HepG2 (cell line): ENCODE measurements around the gene GLB1L. TPM values are rescaled to one million over a fixed set of nuclear protein-coding genes. Genes with fewer than 3 reads are reported as not detected.

ENCODE experiments used
- ATAD3A ChIP-seq: sonication (generic); formaldehyde crosslinking; IDR thresholded peaks from 2 replicates; pipeline ENCODE4 v1.4.0; 2020; ENCODE audit warnings: missing genetic modification reagents
- ATF5 ChIP-seq: sonication (generic); formaldehyde crosslinking; IDR thresholded peaks from 2 replicates; pipeline ENCODE4 v1.4.0; 2020; ENCODE audit warnings: mild to moderate bottlenecking, low read depth, missing genetic modification reagents
- DZIP1 ChIP-seq: sonication (generic); formaldehyde crosslinking; IDR thresholded peaks from 2 replicates; pipeline ENCODE4 v1.5.0; 2020; ENCODE audit warnings: mild to moderate bottlenecking, missing genetic modification reagents
- GATA4 ChIP-seq: sonication (generic); IDR thresholded peaks from 2 replicates; pipeline ENCODE4 v1.6.1; 2016; ENCODE audit warnings: antibody characterized with exemption, low read depth, borderline replicate concordance
- HBP1 ChIP-seq: IDR thresholded peaks from 2 replicates; pipeline ENCODE4 v1.6.1; 2016; ENCODE audit warnings: low read depth, control low read depth
- HMG20B ChIP-seq: conservative IDR thresholded peaks from 2 replicates; pipeline ENCODE4 v1.6.1; 2016; ENCODE audit warnings: missing genetic modification reagents, missing compliant biosample characterization
- ISL2 ChIP-seq: sonication (generic); formaldehyde crosslinking; IDR thresholded peaks from 2 replicates; pipeline ENCODE4 v1.5.0; 2020; ENCODE audit warnings: missing genetic modification reagents
- MTA3 ChIP-seq: sonication (generic); formaldehyde crosslinking; IDR thresholded peaks from 2 replicates; pipeline ENCODE4 v1.4.0; 2020; ENCODE audit warnings: missing genetic modification reagents
- RBFOX2 ChIP-seq: fragments of 200-400 bp; formaldehyde crosslinking; IDR thresholded peaks from 2 replicates; pipeline ENCODE4 v1.6.1; 2017; ENCODE audit warnings: low read depth, mild to moderate bottlenecking, low read length
- RBM22 ChIP-seq: fragments of 200-400 bp; formaldehyde crosslinking; optimal IDR thresholded peaks from 2 replicates; pipeline ENCODE3; 2017; ENCODE audit warnings: mild to moderate bottlenecking, low read length, moderate library complexity
- SMC3 ChIP-seq: IDR thresholded peaks from 2 replicates; pipeline ENCODE4 v1.6.1; 2011; ENCODE audit warnings: low read length, improper control_type of control experiment
- SP5 ChIP-seq: IDR thresholded peaks from 2 replicates; pipeline ENCODE4 v1.6.1; 2016; ENCODE audit warnings: low read depth, borderline replicate concordance
- TFE3 ChIP-seq: IDR thresholded peaks from 2 replicates; pipeline ENCODE4 v1.6.1; 2016
- ZNF264 ChIP-seq: sonication (generic); formaldehyde crosslinking; IDR thresholded peaks from 2 replicates; pipeline ENCODE4 v1.4.0; 2020; ENCODE audit warnings: missing genetic modification reagents
- ZNF563 ChIP-seq: sonication (generic); formaldehyde crosslinking; IDR thresholded peaks from 2 replicates; pipeline ENCODE4 v1.8.0; 2022; ENCODE audit warnings: mild to moderate bottlenecking, moderate library complexity, missing genetic modification reagents
- ZNF609 ChIP-seq: sonication (generic); formaldehyde crosslinking; IDR thresholded peaks from 2 replicates; pipeline ENCODE4 v1.4.0; 2020; ENCODE audit warnings: mild to moderate bottlenecking, missing genetic modification reagents, borderline replicate concordance
- polyA plus RNA-seq, 8 experiments: library from polyadenylated mRNA; depleted of rRNA in 3 of 8; stranded (reverse) in 7 of 8; unstranded in 1 of 8; fragments of >200 nt; fragmentation: Illumina TruSeq in 4 of 8; extraction: Trizol in 4 of 8; gene quantifications; 2 replicates each; pipeline versions ENCODE4 v1.2.1 to v1.2.3, GENCODE V29; 2011 to 2016; ENCODE audit warnings: low read depth in 4 of 8, missing spikeins in 1 of 8, mixed read lengths in 1 of 8; ENCODE audit not compliant: insufficient read depth in 1 of 8
- total RNA-seq, 5 experiments: library from RNA; depleted of rRNA; stranded (reverse); fragments of >200 nt; fragmentation: Illumina TruSeq; extraction: Trizol; gene quantifications; 2 replicates each; pipeline ENCODE4 v1.2.3, GENCODE V29; 2016; ENCODE audit warnings: low read depth in 1 of 5

Gene GLB1L
- total and polyA plus RNA-seq, 2 of the 13 experiments (the other 11 are each of a cell fraction or from before 2014, with no cell fraction given): 6.8 to 7.3 TPM

GRCh38 chr2:219229305-219230058 lies 15.8 kb downstream of the GLB1L start, which contains the start of the genes ANKZF1 and ATG9A (continued):
- peak; percentile 93 for TF ChIP-seq RBFOX2
- TF ChIP-seq GATA4: no peak
- no peak for TF ChIP-seq MTA3
- TF ChIP-seq ZNF609: peak; percentile 69
- peak; percentile 79; the same call in 1 of the 2 replicates for TF ChIP-seq ZNF264 (CRISPR knock-in tag)
- 0 out of 2 replicates have a peak, but pooled peaks have one; percentile 13 for TF ChIP-seq TFE3 (CRISPR knock-in tag)
- TF ChIP-seq RBM22: no peak
- no peak for TF ChIP-seq ATAD3A (CRISPR knock-in tag)
- TF ChIP-seq ZNF563 (CRISPR knock-in tag): peak; percentile 83
- peak; percentile 80; the same call in 1 of the 2 replicates for TF ChIP-seq ATF5 (CRISPR knock-in tag)
- TF ChIP-seq SP5 (CRISPR knock-in tag): peak; percentile 66
- peak; percentile 54; the same call in 1 of the 2 replicates for TF ChIP-seq HMG20B (CRISPR knock-in tag)
- TF ChIP-seq ISL2 (CRISPR knock-in tag): no peak
- peak; percentile 66; the same call in 1 of the 2 replicates for TF ChIP-seq HBP1
- TF ChIP-seq DZIP1 (CRISPR knock-in tag): no peak
- no peak for TF ChIP-seq SMC3
